Left ventricle myocardium inferior (tissue), 1 donor: ENCODE data around the gene MARK3. TPM values are rescaled to one million over a fixed set of nuclear protein-coding genes. Genes with fewer than 3 reads are reported as not detected.
"Not testable (repeated sequence)": the region's sequence is repeated elsewhere in the genome, so short reads cannot be mapped to it uniquely, and the experiment has no call there.

Experiments
- DNase-seq: peaks from one replicate; pipeline ENCODE4 v3.0.0-alpha.2; 2020
- H3K27ac ChIP-seq: fragments of 200-600 bp; replicated peaks from 2 replicates; pipeline ENCODE4 v1.8.0; 2021
- H3K27me3 ChIP-seq: fragments of 200-600 bp; 2 replicates; pipeline ENCODE4 v1.8.0; 2021; ENCODE audit warnings: low read depth
- H3K36me3 ChIP-seq: fragments of 200-600 bp; 2 replicates; pipeline ENCODE4 v1.8.0; 2021
- H3K4me1 ChIP-seq: fragments of 200-600 bp; 2 replicates; pipeline ENCODE4 v1.8.0; 2021
- H3K4me3 ChIP-seq: fragments of 200-600 bp; 2 replicates; pipeline ENCODE4 v1.8.0; 2021; ENCODE audit warnings: mild to moderate bottlenecking, moderate library complexity
- H3K9me3 ChIP-seq: fragments of 200-600 bp; replicated peaks from 2 replicates; pipeline ENCODE4 v1.8.0; 2021
- CTCF ChIP-seq: fragments of 200-600 bp; IDR thresholded peaks from 2 replicates; pipeline ENCODE4 v1.8.0; 2021; ENCODE audit warnings: antibody characterized with exemption, mild to moderate bottlenecking, borderline replicate concordance
- intact Hi-C: fragments of 100-400 bp; cut with micrococcal nuclease; formaldehyde crosslinking; loops from one replicate; pipeline ENCODE4 v1.11.0; 2022
- total RNA-seq: library from RNA; stranded (reverse); fragmentation: NEBNext Ultra II Directional; extraction: Animal tissue kit (Norgen Biotek cat#: 25700); gene quantifications from one replicate; pipeline ENCODE4 v1.2.1, GENCODE V29; 2021
- donor health status: DM: no; HTN: yes; CAD: no; lungs with severe emphysema.

Gene MARK3
- total RNA-seq, 1 donor from 2014 or later = 103 TPM

- intact Hi-C loops = no loop called here
- H3K36me3 ChIP-seq = no peaks in the 10 kb centered on the region
- no peak for TF ChIP-seq CTCF
- H3K4me3 ChIP-seq = peak overlapping the region; percentile 68
- H3K27me3 ChIP-seq = no peaks in the 10 kb centered on the region
- H3K27ac ChIP-seq = peak overlapping the region; percentile 89
- DNase-seq = peak; percentile 63
- H3K9me3 ChIP-seq = no peaks in the 10 kb centered on the region
- peaks cover 94% of the 10 kb centered on the region for H3K4me1 ChIP-seq
Observed at GRCh38 chr14:103521438-103521950, 136.3 kb downstream of the MARK3 start.

- Histone ChIP-seq H3K4me1 (peaks cover 94% of the 10 kb centered on the region), H3K27ac (peak overlapping the region; percentile 89), H3K27me3 (no peaks in the 10 kb centered on the region), H3K9me3 (no peaks in the 10 kb centered on the region), H3K4me3 (peak overlapping the region; percentile 68), H3K36me3 (no peaks in the 10 kb centered on the region)
- TF ChIP-seq CTCF = no peak
- peak; percentile 35 for DNase-seq
- intact Hi-C loops = no loop called here
Observed at GRCh38 chr14:103521951-103522563, 136.8 kb downstream of the MARK3 start.

- DNase-seq = peak; percentile 75
- Histone ChIP-seq H3K36me3 (no peaks in the 10 kb centered on the region), H3K4me1 (peaks cover 94% of the 10 kb centered on the region), H3K4me3 (peak within 1 kb of the TSS; percentile 68), H3K9me3 (no peaks in the 10 kb centered on the region), H3K27ac (peak within 1 kb of the TSS; percentile 89), H3K27me3 (no peaks in the 10 kb centered on the region)
- intact Hi-C loops = no loop called here
- no peak for TF ChIP-seq CTCF
Observed at GRCh38 chr14:103522649-103523574, 137.7 kb downstream of the MARK3 start, which contains the start of gene CKB. Gene CKB (minus strand): TSS chr14:103522830. CDS start chr14:103522493, 337 bp downstream.

- TF ChIP-seq CTCF = no peak
- H3K27me3 ChIP-seq = no peaks in the 10 kb centered on the region
- H3K36me3 ChIP-seq = no peaks in the 10 kb centered on the region
- peak overlapping the region; percentile 68 for H3K4me3 ChIP-seq
- no peaks in the 10 kb centered on the region for H3K9me3 ChIP-seq
- H3K27ac ChIP-seq = peak overlapping the region; percentile 38
- DNase-seq = no peak
- H3K4me1 ChIP-seq = peaks cover 94% of the 10 kb centered on the region
- intact Hi-C loops = no loop called here
Observed at GRCh38 chr14:103523575-103523954, 138.3 kb downstream of the MARK3 start.

- H3K36me3 ChIP-seq = no peaks in the 10 kb centered on the region
- H3K27ac ChIP-seq = peak overlapping the region; percentile 12
- H3K27me3 ChIP-seq = no peaks in the 10 kb centered on the region
- DNase-seq = no peak
- H3K4me1 ChIP-seq = peaks cover 92% of the 10 kb centered on the region
- TF ChIP-seq CTCF = no peak
- H3K9me3 ChIP-seq = no peaks in the 10 kb centered on the region
- intact Hi-C loops = no loop called here
- H3K4me3 ChIP-seq = no peak overlapping the region
Observed at GRCh38 chr14:103524002-103524935, 139.1 kb downstream of the MARK3 start.

GRCh38 chr14:103525430-103526246, 140.4 kb downstream of the MARK3 start:
- H3K4me3 ChIP-seq, H3K9me3 ChIP-seq, DNase-seq, intact Hi-C loops, H3K27me3 ChIP-seq, H3K36me3 ChIP-seq: not testable (repeated sequence)
- peaks cover 92% of the 10 kb centered on the region for H3K4me1 ChIP-seq
- peak overlapping the region; percentile 96 for H3K27ac ChIP-seq
